ENCODE results near the gene IFRD2.
"Not testable (repeated sequence)": the region's sequence is repeated elsewhere in the genome, so short reads cannot be mapped to it uniquely, and the experiment has no call there.

The IFRD2 gene

DNA sequence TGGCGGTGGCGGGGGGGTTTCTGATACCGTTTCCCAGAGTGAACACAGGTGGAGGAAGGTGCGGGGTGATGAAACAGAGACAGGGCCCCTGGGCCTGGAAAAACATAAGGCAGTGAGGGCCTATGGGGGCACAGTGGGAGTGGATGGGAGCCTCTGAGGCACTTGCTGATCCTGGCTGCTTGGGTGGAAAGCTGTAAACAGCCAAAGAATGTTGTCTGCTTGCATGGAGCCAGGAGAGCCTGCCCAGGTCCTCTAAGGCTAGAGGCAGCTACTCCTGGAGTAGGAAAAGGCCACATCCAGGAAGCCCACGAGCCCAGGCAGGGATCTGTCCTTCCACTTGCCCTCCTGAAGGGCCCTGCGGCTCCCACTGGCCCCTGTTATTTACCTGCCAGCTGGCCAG, 26.2 kb downstream of the IFRD2 start:
- no peak for DNase-seq

DNA sequence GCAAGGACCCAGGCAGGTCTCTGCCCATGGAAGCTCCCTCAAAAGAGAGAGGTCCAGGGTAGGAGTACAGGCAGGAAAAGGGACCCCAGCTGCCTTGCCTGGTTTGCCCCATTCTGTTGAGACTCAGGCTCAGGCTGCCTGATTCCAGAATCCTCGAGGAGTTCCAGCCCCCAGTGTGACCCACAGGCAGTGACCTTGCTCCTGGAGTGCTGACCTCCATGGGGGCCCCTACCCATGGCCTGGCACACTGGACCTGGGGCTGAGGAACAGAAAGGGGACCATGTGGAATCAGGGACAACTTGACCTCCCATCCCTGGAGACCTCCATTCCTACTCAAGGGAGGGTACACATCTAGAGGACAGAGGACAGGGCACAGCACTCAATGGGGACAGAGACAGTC, 26.7 kb downstream of the IFRD2 start:
- DNase-seq, result no peak

DNA sequence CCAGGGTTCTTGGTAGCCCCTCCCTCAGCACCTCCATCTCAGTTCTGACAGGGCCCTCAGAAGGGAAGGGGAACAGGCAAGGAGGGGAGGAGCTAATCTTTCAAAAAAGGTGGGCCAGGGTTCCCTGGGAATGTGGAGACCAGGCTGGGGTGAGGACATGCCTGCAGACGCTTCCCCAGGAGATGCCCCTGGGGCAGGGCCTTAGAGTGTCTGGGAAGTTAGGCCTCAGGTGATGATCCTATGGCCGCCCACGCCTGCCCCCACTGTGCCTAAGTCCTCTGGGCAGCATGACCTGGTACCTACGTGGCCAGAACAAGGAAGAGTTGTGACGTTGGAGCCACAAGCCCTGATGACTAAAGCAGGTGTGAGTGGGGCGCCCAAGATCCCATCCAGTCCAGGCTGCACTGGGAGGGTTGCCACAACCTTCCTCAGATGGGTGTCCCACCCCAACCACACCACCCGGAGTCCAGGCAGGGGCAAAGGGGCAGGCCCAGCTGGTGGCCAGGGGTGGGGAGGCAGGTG, 27.2 kb downstream of the IFRD2 start:
- DNase-seq, result no peak

DNA sequence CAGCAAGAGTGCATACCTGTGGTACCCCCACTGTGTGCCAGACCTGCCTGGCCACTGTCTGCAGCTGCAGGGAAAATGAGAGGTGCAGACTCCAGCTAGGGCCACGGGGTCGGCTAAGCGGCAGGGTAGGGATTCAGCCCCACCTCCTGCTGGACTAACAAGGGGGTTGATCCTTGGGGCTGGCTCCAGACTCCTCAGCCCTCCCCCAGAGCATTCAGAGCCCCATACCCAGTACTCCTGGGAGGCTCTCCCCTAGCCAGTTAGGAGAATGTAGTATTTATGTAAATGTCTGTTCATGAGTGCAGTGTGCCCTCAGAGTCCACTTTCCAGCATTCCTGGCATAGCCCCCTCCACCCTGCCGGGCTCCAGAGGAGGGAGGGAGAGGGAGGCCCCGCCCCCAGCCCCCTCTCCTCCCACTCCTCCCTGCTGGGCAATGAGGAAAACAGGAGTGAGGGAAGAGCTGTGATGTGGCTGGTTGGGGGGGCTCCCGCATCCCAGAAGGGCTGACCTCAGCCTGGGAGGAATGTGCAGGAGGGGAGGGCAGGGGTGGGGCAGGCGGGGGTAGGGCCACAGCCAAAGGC, 27.8 kb downstream of the IFRD2 start:
- no peak for DNase-seq

DNA sequence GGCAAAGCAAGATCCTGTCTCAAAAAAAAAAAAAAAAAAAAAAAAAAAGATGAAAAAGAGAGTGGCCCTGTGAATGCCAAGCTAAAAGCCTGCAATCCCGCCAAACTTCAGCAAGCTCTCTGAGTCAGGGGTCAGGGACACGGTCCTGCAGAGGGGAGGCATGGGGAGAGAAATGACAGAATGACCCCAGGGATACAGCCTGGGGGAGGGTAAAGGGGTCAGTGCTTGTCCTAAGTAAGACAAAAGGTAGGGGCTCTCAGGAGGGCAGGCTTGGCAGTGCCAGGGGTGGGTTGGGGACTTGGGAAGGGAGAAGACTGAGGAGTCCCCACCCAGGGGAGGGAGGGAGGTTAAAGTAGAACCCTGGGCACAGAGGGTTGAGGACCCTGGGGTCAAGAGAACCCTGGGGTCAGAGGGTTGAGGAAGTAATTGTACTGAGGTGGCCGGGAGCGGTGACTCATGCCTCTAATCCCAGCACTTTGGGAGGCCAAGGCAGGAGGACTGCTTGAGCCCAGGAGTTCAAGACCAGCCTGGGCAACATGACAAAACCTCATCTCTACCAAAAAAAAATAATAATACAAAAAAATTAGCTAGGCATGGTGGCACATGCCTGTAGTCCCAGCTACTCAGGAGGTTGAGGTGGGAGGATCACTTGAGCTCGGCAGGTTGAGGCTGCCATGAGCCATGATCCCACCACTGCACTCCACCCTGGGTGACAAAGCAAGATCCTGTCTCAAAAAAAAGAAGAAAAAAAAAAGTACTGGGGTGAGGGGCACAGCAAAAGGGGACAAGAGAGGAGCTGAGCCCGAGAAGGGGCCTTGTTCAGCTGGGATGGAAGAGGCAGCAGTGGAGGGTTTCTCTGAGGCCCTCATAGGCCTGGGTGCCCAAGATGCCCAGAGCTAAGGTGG, 28.5 kb downstream of the IFRD2 start:
- DNase-seq, result no peak

DNA sequence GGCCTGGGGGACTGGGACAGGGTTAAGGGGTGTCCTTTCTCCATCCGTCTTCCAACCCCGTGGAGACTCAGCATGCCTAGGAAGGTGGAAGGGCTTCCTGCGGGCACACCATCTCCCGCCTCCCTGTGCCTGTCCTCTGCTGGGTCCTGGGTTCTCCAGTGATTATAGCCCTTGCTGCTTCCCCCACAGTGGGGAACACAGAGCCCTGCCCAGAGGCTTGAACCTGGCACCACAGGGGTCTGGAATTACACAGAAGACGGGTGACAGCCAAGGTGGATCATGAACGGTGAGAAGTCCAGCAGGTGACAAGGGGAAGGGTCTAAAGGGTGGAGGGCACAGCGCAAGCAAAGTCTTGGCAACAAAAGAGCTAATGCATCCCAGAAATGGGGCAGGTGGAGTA, 29.5 kb downstream of the IFRD2 start:
- no peak for DNase-seq

DNA sequence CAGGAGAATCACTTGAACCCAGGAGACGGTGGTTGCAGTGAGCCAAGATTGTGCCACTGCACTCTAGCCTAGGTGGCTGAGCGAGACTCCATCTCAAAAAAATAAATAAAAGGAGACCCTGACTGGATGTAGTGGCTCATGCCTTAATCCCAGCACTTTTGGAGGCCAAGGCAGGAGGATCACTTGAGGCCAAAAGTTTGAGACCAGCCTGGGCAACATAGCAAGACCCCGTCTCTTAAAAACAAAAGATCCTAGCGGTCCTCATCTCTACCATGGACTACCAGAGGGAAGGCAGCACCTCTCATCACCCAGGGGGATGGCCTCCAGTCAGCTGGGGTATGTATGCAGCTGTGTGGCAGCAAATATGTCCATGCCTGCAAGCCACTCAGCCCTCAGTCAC, 30.0 kb downstream of the IFRD2 start:
- DNase-seq, result not testable (repeated sequence)

DNA sequence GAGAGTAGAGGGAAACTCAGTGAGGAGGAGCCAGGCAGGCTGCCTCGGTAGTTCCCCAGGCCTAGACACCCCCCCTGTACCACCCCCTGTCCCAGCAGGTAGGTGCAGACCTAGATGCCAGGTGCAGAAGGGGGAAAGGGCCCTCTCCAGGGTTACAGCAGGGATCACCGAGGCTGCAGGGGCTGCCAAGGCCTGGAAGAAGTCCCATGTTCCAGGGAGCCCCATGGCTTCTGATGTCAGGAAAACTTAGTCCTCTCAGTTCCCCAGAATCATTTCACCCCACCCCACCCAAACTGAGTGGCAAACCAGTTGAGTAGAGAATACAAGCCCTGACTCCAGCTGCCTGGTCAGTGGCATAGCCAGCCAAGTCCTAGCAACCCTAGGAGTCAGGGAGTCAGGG, 30.7 kb downstream of the IFRD2 start:
- no peak for DNase-seq

DNA sequence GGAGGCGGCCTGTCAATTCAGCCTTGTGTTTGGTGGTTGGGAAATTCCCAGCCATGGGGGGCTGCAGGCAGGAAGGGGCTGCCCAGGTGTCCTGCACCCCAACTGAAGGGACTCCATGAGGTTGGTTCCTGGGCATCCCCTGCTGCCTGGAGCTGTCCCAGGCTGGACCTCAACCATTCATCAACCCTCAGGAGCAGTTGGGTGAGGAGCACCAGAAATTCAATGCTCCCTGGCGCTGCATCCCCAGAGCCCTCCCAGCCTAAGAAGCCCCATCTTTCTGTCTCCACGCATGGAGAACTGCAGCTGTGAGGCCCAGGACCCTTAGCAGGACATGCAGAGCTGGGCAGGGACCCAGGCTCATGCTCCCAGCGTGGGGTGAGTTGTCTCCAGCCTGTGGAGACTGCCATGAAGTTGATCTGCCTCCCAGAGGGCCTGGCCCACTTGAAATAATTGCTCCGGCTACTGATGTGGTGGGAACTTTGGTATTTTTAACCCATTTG, 31.2 kb downstream of the IFRD2 start:
- no peak for DNase-seq

DNA sequence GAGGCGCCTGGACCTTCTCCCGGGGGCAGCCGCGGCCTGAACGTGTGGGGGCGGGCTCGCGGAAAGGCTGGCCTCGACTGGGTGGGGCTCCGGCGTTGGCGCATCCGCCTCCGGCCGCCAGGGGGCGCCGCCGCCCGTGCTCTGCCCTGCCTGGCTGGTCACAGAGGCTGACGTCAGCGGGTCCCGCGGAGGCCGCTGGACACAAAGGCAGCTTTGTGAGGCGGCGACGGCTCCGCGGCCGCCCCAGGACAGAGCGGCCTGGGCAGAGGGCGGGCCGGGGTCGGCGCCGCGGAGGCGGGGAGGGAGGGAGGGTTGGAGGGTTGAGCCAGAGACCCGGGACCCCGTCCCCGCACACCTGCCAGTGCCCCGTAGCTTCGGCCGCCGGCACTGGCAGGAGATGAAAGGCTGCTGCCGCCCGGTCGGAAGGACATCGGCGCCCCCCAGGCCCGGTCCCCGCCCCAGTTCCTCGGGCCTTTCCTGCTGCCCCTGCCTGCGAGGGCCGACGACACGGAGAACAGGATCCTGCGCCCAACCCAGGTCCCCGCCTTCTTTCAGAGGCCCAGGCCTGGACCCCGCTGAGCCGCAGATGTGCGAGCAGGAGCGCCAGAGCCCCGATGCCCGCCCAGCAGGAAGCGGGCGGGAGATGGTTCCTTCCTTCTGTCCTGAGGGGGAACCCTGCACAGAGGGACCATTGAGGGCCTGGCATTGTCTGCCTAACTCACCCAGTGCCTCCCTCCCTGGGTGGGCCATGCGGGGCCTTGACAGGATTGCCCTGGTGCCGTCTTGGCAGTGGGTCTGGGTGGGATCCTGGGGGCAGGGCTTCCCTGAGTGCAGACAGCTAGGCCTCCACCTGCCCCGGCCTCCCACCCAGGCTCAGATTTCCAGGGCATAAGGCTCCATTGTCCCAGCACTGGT, 31.9 kb downstream of the IFRD2 start:
- DNase-seq, result peak; percentile 79

DNA sequence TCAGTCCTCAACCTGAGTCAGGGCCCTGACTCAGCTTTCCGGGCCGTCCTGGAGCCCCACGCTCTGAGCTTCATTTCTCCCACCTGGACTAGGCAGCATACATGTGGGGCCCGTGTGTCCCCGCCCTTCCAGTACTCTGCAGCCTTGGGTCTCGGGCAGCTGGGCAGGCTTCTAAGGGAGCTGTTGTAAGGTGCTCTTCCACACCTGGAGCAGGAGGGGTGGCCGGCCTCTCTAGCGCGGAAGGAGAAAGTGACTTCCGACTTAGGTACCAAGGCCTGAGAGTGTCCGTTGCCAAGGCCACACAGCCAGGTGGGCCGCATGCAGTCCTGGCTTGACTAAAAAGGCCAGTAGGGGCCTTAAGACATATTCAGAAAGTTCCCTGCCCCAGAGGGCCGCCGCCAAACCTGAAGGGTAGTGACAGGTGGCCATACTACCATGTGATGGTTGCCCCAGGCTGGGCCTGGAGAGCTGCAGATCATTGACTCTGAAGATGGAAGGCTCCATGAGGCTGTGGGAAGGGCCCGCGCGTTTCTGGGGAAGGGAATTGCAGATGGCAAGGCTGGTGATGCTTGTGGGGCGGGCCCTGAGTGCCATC, 32.7 kb downstream of the IFRD2 start:
- DNase-seq, result no peak

DNA sequence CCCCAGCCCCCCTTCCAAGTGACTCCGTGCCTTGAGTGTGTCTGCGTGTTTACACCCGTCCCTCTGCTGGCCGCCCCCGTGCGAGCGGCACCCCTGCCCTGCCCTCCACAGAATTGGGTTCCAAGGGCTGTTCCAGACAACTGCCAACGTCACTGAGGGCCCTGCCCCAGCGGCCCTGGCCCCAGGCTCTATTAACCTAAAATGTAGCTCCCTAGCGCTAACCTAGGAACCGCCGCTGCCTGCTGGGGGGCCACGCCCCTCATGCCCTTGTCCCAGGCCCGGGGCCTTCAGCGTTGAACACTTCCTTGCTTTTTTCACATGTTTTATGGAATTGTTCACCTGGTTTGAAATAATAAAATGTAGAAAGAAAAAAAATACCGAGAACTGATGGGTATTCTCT, 33.2 kb downstream of the IFRD2 start:
- DNase-seq, result no peak

DNA sequence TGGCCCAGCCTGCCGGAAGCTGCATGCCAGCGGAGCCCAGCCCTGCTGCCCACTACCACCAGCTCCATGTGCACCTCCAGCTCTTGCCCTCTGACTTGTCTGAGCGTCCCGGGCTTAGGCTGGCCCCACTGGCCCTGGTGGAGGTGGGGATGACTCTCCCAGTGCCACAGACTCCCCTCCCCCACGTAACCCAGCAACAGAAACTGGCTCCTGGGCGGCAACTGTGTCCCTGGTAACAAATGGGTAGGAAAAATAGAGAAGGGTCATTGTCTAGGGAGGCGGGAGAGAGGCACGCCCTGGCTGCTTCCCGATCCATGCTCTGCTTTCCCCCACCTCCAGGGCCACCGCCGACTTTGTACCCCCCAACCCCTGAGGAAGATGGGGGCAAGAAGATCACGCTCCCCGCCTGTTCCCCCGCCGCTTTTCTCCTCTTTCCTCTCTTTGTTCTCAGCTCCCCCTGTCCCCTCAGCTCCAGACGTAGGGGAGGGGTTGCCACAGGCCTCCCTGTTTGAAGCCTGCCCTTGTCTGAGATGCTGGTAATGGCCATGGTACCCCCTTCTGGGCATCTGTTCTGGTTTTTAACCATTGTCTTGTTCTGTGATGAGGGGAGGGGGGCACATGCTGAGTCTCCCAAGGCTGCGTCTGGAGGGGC, 34.1 kb downstream of the IFRD2 start:
- DNase-seq, result no peak

DNA sequence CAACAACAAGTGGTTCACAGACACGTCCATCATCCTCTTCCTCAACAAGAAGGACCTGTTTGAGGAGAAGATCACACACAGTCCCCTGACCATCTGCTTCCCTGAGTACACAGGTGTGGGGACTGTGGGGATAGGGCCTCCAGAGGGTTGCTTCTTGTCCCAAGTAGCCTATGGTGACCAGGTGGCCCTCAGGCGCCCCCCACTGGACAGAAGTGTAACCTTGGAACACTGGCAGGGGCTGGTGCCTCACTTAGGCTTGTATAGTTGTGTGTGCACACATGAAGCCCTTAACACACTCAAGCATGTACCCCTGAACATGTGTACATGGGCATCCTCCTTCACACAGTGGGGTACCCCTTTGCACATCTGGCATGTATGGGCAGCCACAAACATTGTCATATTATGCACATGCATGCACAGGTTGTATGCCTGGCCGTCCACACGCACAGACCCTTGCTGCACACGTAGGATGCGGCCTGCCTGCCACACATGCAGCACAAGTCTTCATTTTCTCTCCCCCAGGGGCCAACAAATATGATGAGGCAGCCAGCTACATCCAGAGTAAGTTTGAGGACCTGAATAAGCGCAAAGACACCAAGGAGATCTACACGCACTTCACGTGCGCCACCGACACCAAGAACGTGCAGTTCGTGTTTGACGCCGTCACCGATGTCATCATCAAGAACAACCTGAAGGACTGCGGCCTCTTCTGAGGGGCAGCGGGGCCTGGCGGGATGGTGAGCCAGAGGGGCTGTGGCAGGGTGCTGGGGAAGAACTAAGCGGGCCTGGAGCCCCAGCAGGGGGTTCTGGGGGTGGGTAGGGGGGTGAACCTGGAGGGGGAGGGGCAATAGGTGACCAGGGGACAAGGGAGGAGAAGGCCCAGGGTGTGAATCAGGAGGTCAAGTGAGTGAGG, 35.0 kb downstream of the IFRD2 start:
- peak; percentile 47 for DNase-seq

DNA sequence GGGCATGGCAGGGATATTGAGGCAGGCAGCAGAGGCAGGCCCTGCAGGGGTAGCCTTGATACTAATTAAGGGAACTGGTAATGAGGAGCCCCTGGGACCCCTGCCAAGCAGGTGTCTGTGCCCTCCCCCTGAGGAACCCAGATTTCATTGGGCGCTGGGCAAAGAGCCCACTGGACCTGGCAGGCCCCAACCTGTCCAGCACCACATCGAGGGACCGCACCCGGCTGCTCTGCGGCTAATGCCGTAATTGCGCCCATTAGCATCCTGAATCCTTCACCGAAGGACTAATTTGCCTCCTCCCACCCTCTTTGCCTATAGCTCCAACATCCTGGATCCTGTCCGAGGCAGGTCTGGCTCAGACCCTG, 37.0 kb downstream of the IFRD2 start:
- no peak for DNase-seq

DNA sequence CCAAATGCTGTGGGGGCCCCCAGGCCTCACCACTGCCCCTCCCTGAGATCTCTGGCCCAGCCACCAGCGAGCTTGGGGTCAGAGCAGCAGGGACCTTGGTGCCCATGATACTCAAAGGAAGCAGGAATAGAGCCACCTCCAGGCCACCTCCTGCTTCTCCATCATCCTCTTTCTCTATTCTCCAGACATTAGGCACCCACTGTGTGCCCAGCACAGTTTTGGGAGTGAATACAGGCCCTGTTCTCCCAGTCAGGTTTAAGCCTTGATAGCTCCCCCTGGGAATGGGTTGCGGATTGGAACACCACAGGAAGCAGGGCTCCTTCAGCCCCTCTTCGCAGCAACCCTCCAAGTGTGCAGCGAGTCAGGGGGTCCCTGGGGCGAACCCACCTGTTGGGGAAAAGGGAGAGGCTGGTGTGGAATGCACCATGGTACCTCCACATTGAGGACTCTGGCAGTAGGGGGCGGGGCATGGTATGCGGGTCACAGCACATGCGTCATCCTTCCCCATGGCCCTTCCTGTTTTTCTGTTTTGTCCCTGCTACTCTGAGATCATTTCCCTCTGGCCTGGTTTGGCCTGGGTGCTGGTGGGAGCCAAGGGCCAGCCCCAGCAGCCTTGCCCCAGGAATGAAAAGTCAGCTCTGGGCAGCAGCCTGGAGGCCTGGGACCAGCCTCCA, 37.5 kb downstream of the IFRD2 start:
- DNase-seq, result no peak

DNA sequence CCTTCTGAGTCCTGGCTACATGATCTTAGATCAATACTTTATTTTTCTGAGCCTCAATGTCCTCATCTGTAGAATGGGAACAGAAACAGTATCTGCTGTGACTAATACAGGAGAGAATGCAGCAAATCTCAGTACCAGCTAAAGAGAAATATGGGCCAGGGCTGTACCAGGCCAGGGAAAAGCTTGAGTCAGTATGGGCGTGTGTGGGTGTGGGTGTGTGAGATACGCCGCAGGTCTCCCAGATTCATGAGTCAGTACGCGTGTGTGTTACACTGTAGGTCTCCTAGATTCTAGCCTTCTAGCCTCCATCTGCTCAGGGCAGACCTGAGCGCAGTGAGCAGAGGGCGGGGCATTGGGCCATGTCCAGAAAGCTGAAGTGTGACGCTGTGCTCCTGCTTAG, 41.0 kb downstream of the IFRD2 start:
- peak; percentile 57 for DNase-seq

DNA sequence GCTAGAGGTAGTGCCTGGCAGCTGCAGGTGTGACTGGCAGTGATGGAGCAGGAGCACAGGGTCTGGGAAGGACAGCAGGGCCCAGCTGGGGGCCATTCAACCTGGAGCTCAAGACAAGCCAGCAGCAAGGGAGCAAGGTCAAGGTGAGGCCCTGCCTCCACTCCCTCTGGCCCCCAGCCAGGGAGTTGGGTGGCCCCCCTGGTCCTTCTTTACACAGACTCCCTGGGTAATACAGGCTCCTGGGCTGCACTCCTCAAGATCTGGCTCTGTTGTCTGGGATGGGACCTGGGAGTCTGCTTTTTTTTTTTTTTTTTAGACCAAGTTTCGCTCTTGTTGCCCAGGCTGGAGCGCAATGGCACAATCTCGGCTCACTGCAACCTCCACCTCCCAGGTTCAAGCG, 41.7 kb downstream of the IFRD2 start:
- no peak for DNase-seq

DNA sequence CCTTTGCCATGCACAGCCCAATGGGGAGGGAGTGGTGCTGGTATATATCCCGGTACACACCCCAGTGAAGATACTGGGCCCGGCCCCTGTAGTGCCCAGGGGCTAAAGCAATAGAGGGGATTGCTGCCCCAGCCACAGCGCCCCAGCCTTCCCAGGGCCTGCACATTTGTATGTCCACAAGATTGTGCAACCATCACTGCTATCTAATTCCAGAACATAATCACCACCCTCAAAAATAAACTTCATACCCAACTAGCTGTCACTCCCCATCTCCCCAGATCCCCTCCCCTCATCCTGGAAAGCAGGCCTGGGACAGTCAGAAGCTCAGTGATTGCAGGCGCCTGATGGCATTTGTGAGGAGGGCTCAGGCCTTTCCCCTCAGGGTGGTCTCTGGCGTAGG, 42.8 kb downstream of the IFRD2 start:
- DNase-seq, result no peak

DNA sequence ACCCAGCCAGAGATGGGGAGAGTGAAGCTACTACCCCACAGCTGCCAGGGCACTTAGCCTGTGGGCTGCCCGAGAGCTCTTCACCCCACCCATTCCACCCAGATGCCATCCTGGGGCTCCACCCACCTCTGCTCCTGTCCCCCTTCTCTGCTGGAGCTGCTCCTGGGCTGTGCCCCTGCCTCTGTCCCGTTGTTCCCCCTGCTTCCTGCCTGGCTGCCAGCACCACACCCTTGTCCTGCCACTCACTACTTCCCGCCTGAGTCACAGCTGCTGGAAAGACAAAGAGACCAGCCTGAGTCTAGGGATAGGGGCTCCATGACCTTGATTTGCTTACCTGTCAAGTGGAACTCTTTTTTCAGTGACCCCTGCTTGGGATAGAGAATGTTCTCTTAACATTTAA, 43.8 kb downstream of the IFRD2 start:
- DNase-seq, result no peak

All from activated naive CD4-positive, alpha-beta T cell treated with anti-CD3 and anti-CD28 coated beads, Interleukin-2, amount 50 U/mL, for 16 hours (primary cell).